Body of pancreas (tissue), 4 donors: ENCODE data around the gene TBC1D16. TPM values are rescaled to one million over a fixed set of nuclear protein-coding genes. Genes with fewer than 3 reads are reported as not detected.

Source experiments
- ATAC-seq: fragments of 150-250 bp; one replicate; pipeline ENCODE4 v1.9.1; 2016
- DNase-seq, 4 donors: peaks; one replicate each; pipeline ENCODE4 v3.0.0-alpha.2; 2019
- H3K27ac ChIP-seq, 4 donors: fragments of 200-600 bp; sonication (generic); 1 replicate in 3 of 4; 2 replicates in 1 of 4; pipeline versions ENCODE4 v1.5.1 to v1.6.1; 2016 to 2019; ENCODE audit warnings: mild to moderate bottlenecking in 1 of 4, mixed read lengths in 1 of 4, moderate library complexity in 1 of 4
- H3K27me3 ChIP-seq, 2 donors: fragments of 200-600 bp; sonication (generic); one replicate each; pipeline ENCODE4 v1.6.0; 2016; ENCODE audit warnings: mild to moderate bottlenecking in 1 of 2
- H3K36me3 ChIP-seq, 2 donors: fragments of 200-600 bp; sonication (generic); replicated peaks in 1 of 2; 2 replicates each; pipeline ENCODE4 v1.5.1; 2016; ENCODE audit warnings: low read depth in 2 of 2; ENCODE audit not compliant: insufficient read depth in 1 of 2
- H3K4me1 ChIP-seq: fragments of 200-600 bp; sonication (generic); one replicate; pipeline ENCODE4 v1.6.0; 2016
- H3K4me3 ChIP-seq, 2 donors: fragments of 200-600 bp; sonication (generic); 1 replicate in 1 of 2; 2 replicates in 1 of 2; pipeline ENCODE4 v1.5.1; 2016 to 2019
- H3K9me3 ChIP-seq, 3 donors: fragments of 200-600 bp; sonication (generic); 1 replicate in 2 of 3; 2 replicates in 1 of 3; pipeline ENCODE4 v1.5.1; 2016
- CTCF ChIP-seq, 7 experiments: fragments of 450-650 bp in 4 of 7; fragments of 200-600 bp in 3 of 7; sonication (generic) in 3 of 7; IDR thresholded peaks; one replicate each; pipeline ENCODE4 v1.5.1; 2016 to 2019; ENCODE audit warnings: antibody characterized with exemption in 7 of 7
- POLR2A ChIP-seq, 3 donors: fragments of 450-650 bp; IDR thresholded peaks; one replicate each; pipeline ENCODE4 v1.6.1; 2016; ENCODE audit warnings: antibody characterized with exemption in 3 of 3, mild to moderate bottlenecking in 2 of 3
- WGBS, 2 donors: methylation state at CpG; one replicate each; pipeline ENCODE4 v1.1.5; 2017; 5-methylcytosine and 5-hydroxymethylcytosine counted together
- intact Hi-C: fragments of 100-400 bp; cut with DNase I; formaldehyde crosslinking; loops from one replicate; pipeline ENCODE4 v1.15.1; 2023
- total RNA-seq, 2 donors: library from RNA; depleted of rRNA; stranded (reverse); fragments of >200 nt; gene quantifications; one replicate each; pipeline ENCODE4 v1.1.0, GENCODE V29; 2016

Gene TBC1D16
- total RNA-seq, 2 donors from 2014 or later: 21.0 to 37.2 TPM

DNA sequence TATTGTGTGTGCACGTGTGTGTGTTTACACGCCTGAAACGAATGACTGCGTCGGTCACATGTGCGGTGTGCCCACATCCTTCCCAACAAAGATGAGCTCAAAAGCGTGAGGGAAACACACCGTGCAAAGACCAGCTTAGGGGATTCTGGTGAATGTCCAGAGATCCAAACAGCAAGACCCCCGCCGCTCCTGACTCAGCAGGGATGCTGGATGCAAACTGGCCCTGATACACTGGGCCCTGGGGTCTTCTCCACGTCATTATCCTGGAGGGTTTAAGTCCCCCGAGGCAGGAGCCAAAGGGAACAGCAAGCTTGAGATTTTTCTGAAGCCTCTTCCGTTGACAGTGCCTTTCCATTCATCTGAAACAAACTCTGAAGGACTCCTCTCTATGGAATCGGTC is 59.2 kb downstream of the TBC1D16 start:
- WGBS, 2 donors: 89% methylated on average over 13 to 14 of the region's 14 CpGs
- H3K27me3 ChIP-seq: no peaks in the 10 kb centered on the region
- no peak overlapping the region for H3K27ac ChIP-seq
- ATAC-seq (no peak), DNase-seq (peak in 2 of 4 donors; percentile 4 to 6)
- intact Hi-C loops: no loop called here
- H3K9me3 ChIP-seq: no peaks in the 10 kb centered on the region
- peaks cover 13% of the 10 kb centered on the region for H3K4me1 ChIP-seq
- TF ChIP-seq CTCF (IDR thresholded peaks at IDR 0.05): no peak
- TF ChIP-seq POLR2A (IDR thresholded peaks at IDR 0.05): no peak
- H3K4me3 ChIP-seq: no peak overlapping the region
- no peaks in the 10 kb centered on the region for H3K36me3 ChIP-seq

DNA sequence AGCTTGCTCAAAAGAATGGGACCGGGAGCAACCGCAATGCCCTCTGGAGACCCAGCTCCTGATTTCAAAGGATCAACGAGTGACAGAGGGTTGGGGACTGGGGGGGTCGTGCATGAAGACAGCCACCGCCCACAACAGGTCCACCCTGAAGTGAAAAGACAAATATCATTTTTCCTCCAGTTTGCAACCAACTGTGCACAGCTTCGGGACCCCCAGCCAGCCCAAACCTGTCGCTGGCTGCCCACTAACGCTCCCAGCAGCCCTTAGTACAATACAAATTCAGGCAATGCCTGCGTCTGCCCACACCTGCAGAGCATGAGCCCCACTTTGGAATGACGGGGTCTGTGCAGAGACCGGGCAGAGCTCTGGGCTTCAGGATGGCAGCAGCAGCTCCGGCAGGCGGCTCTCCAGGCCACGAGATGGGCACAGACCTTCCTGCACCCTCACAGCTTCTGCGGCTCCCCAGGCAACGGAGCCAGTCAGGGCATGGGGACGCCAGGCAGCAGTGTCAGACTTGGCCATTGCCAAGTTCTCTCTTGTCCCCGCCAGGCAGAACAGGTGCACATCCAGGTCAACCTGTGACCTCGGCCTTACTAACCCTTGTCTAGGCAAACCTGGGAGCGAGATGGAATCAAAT is 60.1 kb downstream of the TBC1D16 start:
- peak in 2 of 4 donors; percentile 3 for DNase-seq
- H3K27ac ChIP-seq: peak overlapping the region in 3 of 4 donors; percentile 14 to 54 (median 40)
- no peak for TF ChIP-seq CTCF (IDR thresholded peaks at IDR 0.05)
- TF ChIP-seq POLR2A (IDR thresholded peaks at IDR 0.05): no peak
- no peak for ATAC-seq
- 83 to 90% methylated on average over 8 to 20 of the region's 20 CpGs for WGBS, 2 donors
- H3K36me3 ChIP-seq: no peaks in the 10 kb centered on the region
- intact Hi-C loops: no loop called here
- H3K27me3 ChIP-seq: no peaks in the 10 kb centered on the region
- no peaks in the 10 kb centered on the region for H3K9me3 ChIP-seq
- peaks cover 13% of the 10 kb centered on the region for H3K4me1 ChIP-seq
- no peak overlapping the region for H3K4me3 ChIP-seq

DNA sequence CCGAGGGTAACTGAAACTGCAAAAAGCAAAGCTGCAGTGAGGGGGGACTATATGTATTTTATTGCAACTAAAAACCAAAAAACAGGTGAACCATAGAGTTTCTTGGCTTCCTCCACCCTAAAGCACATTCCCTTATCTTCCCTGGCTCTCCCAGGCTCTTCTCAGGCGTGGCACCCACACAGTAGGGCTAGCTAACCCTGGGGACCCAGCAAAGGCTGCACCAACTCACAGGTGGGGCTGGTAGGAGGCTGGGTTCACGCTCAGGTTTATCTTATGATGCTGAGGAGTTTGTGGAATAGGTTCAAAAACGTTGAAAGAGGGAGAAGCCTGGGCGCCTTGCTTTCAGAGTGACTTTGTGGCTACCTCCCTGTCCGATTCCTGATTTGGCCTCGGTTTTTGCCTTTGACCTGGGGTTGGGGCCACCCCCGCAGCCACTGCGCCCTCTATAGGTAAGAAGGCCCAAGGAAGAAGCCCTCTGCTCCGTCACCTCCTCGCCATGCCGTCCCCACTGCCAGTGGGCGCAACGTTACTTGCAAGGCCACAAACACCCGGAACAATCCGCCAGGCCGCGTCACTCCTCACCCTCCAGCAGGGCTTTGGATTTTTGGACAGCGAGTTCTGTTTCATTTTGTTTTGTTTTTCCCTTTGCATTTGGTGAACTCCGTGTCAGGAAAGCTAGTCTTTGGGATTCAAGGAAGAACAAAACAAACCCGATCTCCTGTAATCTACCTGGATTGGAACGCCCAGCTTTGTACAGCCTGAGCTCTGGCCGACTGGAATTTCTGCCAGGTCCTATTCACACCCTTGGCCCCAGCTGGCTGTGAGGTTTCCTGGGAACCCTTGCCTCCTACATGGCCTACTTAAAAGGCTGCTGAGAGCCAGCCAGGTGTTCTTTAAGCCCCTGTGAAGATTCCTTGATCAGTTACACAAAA is 60.8 kb downstream of the TBC1D16 start:
- H3K36me3 ChIP-seq: no peaks in the 10 kb centered on the region

DNA sequence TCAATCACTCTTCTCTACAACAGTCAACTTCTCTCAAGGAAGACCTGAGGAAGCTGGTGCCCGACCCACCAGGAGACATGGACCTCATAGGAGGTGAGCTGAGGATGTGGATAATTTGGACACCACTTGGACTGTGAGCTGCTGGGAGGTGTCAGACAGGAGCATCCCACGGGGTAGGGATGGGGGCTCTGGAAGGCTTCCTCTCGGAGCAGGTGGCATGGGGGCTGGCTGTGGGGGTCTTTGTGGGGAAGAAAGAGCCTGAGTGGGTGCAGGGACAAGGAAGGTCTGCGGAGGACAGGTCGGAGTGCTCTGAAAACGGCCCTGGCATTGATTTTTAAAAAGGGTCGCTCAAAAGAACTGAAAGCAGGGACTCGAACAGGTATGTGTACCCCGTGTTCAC is 64.0 kb downstream of the TBC1D16 start:
- H3K27ac ChIP-seq: no peak overlapping the region
- TF ChIP-seq POLR2A (IDR thresholded peaks at IDR 0.05) (no peak), CTCF (IDR thresholded peaks at IDR 0.05) (no peak)
- intact Hi-C loops: no loop called here
- 84 to 91% methylated on average over 9 of the region's 9 CpGs for WGBS, 2 donors
- no peaks in the 10 kb centered on the region for H3K27me3 ChIP-seq
- H3K4me1 ChIP-seq: peaks cover 13% of the 10 kb centered on the region
- no peaks in the 10 kb centered on the region for H3K36me3 ChIP-seq
- DNase-seq: peak in 2 of 4 donors; percentile 0 to 7
- H3K9me3 ChIP-seq: no peaks in the 10 kb centered on the region
- ATAC-seq: no peak
- no peak overlapping the region for H3K4me3 ChIP-seq

More for the DNA sequence above, 60.8 kb downstream of the TBC1D16 start:
- DNase-seq (peak; percentile 54 to 70 (median 63)), ATAC-seq (peak; percentile 62)
- H3K27me3 ChIP-seq: no peaks in the 10 kb centered on the region
- TF ChIP-seq POLR2A (IDR thresholded peaks at IDR 0.05): no peak
- peak in 6 of 7 experiments; percentile 14 to 57 (median 40) for TF ChIP-seq CTCF (IDR thresholded peaks at IDR 0.05)
- no peak overlapping the region for H3K4me3 ChIP-seq
- H3K27ac ChIP-seq: peak overlapping the region; percentile 14 to 54 (median 32)
- intact Hi-C loops: no loop called here
- WGBS, 2 donors: 42 to 62% methylated on average over 23 of the region's 23 CpGs
- no peaks in the 10 kb centered on the region for H3K9me3 ChIP-seq
- H3K4me1 ChIP-seq: peaks cover 13% of the 10 kb centered on the region
